Hematopoietic multipotent progenitor cell treated with erythropoietin and hydrocortisone succinate and interleukin-3 and kit ligand, for 15 days (in vitro differentiated cells): Measurements from ENCODE around the gene FOXS1.
"Not testable (repeated sequence)": the region's sequence is repeated elsewhere in the genome, so short reads cannot be mapped to it uniquely, and the experiment has no call there.

ENCODE experiments used
- DNase-seq: peaks from one replicate; pipeline ENCODE4 v3.0.0-alpha.2; 2015; ENCODE audit warnings: low spot score

FOXS1 gene

DNA sequence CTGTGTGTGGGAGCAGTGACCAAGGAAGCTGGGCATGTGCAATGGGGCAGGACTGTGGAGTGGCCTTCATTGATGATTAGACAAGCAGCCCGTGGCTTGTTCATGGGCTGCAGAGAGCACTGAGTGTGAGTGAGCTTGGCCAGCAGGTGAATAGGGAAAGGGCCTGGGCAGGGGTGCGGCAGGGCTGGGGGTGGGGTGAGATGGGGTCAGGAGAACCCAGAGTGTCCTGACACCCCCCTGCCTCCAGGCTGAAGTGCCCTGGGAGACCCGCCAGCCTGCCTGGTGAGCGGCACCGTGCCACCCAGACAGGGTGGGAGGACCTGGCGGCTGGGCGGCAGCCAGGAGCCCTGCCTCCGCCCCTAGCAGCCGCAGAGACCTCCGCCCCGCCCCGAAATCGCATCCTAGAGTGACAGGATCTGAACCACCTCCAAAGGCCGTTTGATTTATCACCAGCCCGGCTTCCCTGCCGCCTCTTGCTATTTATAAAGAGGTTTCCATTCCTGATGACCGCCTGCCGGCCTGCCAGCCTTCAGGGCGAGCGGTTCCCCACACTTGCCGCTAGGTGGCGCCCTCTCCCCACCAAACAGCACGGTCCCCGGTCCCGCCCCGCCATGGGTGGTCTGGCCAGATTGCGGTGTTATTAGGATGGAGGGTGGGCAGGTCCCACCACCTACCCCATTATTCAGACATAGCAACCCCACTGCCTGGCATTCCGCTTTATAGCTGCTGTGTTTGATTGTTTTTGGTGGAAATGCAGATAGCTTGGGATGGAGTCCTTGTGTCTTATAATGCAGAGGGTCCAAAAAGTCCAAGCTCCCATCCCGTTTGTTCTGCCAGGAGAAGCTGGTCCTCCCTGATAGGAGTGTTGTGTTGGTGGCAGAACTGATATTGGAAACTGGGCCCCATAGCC, 22.7 kb downstream of the FOXS1 start:
- DNase-seq = peak; percentile 76

DNA sequence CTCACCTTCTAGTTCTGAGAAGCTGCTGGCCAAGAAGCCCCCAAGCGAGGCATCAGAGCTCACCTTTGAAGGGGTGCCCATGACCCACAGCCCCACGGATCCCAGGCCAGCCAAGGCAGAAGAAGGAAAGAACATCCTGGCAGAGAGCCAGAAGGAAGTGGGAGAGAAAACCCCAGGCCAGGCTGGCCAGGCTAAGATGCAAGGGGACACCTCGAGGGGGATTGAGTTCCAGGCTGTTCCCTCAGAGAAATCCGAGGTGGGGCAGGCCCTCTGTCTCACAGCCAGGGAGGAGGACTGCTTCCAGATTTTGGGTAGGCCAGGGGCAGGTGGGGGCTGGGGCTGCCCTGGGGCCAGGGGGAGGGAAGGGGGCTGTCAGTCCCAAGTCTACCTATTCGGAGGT, 24.0 kb downstream of the FOXS1 start:
- DNase-seq = no peak

DNA sequence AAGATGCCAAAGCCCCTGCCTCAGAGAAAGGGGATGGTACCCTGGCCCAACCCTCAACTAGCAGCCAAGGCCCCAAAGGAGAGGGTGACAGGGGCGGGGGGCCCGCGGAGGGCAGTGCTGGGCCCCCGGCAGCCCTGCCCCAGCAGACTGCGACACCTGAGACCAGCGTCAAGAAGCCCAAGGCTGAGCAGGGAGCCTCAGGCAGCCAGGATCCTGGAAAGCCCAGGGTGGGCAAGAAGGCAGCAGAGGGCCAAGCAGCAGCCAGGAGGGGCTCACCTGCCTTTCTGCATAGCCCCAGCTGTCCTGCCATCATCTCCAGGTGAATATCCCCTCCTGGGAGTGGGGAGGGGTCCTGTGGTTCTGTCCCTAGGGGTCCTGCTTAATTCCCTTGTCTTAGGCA, 25.2 kb downstream of the FOXS1 start:
- no peak for DNase-seq

DNA sequence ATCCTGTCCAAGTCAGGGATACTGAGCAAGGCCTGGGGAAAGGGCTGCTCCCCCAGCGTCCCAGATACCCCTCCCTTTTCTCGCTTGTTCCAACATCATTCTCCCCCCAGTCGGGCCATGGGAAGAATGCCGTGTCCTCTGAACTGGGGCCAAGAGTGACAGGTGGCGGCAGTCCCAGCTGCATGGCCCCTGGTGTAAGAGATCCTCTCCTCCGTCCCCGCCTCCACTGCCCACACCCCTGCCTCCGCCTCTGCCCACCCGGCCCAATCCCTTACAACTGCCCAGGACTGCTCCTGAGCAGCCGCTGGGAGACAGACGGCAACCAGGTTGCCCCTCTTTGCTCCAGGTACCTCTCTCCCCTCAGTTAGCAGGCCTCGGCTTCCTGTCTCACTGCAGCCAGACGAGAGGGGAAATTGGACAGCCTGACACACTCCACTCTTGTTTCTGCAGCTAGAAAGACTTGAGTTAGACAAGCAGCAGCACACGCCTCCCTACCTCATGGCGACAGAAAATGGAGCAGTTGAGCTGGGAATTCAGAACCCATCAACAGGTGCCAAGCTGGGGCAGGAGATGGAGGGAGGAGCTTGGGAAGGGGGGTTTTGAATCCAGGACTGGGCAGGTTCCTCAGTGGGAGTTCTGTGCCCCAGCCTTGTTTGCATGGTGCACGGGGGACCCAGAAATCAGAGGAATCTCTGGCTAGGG, 26.2 kb downstream of the FOXS1 start, which contains the start of gene MYLK2:
MYLK2 (plus strand) TSS at position 274 of the 702 bp plus-strand sequence; CDS start at position 499, 225 bp downstream.
- no peak for DNase-seq

DNA sequence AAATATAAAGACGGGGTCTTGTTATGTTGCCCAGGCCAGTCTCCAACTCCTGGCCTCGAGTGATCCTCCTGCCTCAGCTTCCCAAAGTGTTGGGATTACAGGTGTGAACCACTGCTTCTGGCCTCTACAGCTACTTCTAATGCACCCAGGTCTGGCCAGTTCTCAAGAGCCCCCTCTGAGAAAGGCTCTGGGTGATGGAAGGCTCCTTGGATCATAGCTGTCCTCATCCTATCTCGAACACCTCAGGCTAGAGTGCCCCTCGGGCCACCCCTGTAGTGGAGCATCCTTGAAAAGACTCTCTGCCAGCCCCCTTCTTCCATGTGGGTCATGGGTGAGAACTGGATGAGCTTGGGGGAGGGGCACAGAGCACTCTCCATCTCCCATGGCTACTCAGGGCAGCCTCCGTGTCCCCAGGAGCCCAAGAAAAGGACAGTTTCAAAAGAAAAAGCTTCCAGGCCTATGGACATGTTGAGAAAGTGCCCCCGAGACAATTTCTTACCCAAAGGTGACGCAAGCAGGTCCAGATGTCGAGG, 27.0 kb downstream of the FOXS1 start:
- no peak for DNase-seq

DNA sequence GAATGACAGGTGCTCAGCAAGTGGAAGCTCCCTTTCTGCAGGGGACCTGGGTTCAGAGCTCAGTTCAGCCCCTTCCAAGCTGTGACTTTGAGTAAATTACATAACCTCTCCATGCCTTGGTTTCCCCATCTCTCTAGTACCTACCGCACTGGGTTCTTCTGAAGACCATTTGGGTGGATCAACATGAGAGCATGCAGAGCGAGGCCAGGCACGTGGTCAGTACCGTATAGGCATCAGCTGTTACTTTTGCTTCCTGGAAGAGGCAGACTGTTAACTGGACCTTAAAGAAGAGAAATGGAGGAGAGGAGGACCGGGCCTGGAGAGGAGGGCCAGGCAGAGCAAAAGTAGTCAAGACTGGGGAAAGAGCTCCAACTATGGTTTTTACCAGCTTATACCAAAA, 27.9 kb downstream of the FOXS1 start:
- no peak for DNase-seq

DNA sequence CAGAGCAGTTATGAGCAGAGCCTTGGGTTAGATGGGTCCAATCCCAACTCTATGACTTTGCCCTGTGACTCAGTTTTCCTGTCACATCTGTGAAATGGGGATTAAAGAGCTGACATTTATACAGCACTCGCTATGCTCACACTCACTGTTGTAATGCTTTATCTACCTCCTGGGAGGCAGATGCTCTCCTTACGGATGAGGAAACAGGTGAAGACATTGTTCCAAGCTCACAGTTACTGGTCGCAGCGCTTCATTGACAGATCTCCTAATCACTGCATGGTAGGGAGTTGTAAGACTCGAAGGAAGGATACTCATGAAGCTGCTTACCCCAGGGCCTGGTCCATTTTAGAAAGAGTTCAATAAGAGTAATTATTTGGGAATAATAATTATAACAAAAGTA, 29.2 kb downstream of the FOXS1 start:
- DNase-seq = no peak

DNA sequence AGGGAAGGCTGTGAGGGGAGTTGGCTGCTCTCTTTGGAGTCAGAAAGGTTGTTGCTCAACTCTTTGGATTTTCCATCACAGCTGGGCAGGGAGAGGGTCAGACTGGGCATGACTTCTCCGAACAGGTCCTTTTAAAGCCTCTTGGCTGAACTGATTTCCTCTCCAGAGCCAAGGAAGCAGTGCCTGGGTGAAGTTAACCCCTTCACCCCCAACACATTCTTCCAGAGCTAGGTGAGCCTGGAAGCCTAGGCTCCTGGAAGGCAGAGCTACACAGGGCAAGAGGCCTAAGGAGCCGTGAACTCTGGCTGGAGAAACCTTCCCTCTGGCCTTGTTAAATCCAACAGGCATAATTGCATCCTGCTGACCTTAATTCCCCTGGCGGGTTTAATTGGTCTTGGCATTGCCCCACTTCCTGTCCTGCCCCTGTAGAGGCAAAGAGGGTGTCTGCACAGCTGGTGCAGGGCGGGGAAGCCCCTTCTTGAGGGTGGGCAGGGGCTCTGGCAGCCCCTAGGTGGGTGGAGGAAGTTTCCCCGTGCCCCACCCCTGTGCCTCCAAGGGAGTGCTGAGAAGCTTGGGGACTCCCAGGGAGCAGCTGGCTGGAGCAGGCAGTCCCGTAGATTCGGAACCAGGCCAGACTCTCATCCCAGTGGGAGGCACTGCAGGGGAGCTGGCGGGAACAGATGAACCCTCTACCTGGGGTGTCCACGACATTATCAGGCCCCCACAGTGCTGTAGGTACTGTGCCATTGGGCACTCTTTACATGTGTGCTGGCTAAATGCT, 29.8 kb downstream of the FOXS1 start:
- no peak for DNase-seq

DNA sequence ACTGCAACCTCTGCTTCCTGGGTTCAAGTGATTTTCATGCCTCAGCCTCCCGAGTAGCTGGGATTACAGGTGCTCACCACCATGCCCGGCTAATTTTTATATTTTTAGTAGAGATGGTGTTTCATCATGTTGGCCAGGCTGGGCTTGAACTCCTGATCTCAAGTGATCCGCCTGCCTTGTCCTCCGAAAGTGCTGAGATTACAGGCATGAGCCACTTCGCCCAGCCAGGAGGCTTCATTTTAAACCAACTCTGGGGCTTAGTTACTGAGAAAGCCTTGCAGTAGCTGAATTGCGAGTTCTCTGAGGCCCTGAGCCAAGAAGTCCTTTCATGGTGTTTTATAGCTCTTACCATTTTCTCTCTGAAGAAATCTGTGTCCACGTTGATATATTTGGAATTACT, 31.3 kb downstream of the FOXS1 start:
- not testable (repeated sequence) for DNase-seq

DNA sequence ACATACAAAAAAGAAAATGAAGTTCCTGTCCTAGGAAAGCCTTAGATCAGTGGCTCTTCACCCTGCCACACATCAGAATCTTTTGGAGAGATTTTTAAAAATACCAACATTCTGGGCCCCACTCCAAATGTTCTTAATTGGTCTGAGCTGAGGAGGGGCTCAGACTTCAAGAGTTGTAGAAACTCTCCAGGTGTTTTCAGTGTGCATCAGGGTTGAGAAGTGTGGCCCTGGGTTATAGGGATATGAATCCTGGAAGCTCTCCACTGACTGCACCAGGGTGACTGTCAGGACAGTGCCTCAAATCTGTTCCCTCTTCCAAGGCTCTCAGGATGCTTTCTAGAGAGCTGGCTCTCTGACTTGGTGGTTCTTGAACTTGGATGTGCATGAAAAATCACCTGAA, 31.8 kb downstream of the FOXS1 start:
- no peak for DNase-seq

DNA sequence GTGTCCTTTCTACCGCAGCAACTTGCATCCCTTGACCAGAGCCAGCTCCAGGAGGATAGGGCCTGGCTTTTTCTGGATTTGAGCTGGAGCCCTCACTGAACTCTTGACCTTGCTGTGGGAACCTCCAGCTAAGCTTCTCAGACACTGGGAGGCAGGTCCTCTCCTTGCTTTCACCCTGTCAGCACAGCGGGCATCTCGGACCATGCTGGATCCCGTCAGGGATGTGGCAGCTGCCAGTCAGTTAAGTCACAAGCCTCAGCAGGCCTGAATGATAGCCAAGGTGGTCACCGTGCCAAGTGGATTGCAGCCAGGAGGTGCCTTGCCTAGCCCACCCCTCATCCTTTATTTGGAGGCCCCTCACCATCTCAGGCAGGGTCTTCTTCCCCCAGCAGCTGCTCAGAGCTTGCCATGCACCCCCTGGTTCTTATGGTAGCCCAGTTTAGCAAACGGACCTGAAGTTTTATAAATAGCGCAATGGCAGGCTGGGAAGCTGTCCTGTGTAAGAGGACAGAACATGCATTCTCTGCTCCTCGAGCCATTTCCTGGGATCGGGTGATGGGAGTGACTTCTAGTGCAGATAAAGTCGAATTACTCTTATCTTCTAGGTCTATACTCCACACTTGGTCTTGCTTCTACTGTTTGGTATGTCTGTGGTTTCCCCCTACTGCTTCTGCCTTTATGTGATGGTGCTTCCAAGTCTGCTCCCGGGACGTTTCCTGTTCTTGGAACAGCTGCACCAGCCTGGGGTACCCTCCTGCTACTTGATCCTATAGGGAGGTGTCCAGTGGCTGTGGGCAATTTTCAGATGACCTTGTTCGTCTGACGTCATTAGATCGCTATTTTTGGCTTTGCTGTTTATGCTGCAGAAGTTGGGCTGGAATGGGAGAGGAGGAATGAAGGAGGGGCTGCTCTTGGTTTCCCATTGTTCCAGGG, 33.3 kb downstream of the FOXS1 start:
- DNase-seq = no peak

DNA sequence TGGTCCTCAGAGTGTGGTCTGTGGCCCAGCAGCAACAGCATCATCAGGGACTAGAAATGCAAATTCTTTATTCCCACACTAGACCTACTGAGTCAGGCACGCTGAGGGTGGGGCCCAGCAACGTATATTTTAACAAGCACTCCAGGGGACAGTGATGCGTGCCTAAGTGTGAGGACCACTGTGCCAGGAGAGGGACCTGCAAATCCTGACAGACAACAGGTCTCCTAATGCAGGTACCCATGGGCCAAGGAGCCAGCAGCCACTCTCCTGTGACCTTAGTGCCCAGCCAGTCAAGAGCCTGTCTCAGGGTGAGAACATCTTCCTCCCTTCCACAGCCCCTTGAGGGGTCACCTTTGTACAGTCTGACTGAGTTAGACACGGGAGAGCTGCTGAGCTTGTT, 34.2 kb downstream of the FOXS1 start:
- DNase-seq = no peak

DNA sequence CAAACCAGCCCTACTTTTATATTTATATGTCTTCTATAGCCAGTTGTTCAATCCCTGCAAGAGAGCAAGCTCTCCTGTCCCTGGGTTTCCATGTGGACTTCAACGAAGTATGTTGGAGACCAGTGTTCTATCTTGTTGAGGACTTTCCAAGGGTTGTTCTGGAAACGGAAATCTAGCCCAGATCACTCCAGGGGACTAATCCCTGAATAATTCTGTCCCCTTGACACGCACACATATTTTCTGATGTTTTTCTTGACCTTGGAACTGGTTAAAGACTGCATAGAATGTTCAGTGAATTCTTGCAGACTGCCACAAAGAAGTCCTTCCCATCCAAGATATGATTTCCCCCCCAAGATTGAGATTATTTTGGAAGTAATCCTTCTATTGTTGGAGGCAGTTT, 35.7 kb downstream of the FOXS1 start:
- DNase-seq = no peak

DNA sequence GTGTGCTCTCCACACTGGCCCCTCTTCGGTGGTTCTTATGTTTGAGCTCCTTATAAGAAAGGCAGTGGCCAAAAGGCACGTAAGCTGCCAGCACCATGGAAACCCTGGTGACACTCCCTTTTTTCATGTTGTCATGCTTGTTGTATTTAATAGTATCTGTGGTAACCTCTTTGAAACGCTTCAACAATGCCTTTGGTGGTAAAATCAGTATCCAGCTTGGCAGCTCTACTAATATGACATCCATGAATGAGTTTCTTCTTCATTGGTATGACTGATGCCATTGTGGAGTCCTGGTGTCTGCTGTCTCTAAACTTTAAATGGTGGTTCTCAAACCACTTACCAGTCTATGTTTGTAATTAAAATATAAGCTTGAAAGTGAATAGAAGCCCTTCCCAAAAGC, 36.9 kb downstream of the FOXS1 start:
- DNase-seq = no peak

DNA sequence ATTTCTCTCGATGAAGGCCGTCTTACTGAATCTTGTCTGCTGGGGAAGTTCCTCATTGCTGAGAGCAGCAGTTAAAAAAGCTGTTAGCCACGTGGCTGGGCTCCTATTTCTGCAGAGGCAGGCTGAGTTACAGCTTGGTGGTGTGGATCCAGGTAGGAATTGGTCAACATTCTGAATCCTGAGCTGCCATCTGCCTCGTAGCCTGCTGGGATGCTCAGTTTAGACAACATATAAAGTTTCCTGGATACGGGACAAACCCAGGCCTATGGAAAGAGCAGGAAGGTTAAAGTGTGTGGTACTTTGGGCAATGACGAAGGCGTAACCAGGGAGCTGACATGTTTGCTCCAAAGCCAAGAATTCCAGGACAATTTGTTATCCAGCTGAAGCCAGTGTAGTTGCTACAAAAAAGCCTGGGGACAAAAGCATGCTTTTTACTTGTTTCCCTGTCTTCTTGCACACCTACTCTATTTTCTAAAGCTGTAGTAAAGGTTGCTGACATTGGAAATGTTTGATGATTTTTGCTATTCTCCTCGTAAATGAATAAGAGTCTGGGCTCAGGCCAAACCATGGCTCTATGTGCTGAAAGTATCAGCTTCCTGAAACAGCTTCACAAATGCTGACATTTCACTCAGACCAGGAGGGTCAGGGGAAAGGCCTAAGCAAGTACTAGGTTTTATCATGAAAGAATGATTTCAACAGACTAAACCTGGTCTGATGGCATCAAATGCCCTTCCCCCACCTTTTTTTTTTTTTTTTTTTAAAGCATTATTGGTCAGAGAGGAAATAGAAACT, 38.6 kb downstream of the FOXS1 start:
- DNase-seq = no peak

DNA sequence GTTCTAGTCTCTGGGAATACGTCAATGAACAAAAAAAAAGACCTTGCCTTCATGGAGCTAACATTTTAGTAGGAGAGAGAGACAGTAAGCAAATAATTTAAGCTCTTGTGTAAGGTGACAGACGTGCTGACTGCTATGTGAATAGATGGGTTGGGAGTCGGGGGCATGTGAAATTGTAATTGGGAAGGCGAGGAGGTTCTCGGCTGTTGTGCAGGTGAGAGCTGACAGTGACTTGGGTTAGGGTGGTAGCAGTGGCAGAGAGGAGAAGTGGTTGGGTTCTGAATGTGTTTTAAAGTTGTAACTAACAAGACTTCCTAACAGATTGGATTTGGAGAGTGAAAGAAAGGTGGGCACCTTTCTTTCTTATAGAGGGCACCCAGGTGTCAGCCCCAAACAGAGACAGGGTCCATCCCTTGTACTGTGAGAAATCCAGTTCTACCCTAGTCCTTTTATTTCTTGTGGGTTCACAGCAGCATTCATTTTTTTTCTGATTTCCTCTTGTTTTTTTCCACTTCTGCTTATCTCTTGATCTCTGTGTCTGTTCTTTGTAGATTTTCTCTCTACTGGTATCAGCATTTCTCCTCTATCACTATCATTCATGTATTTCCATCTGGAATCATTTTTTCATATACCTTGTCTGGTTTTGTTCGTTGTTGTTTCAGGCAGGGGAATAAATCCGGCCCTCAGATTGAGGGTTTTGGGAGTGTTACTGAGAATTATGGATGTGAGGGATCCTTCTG, 41.7 kb downstream of the FOXS1 start:
- DNase-seq = no peak

DNA sequence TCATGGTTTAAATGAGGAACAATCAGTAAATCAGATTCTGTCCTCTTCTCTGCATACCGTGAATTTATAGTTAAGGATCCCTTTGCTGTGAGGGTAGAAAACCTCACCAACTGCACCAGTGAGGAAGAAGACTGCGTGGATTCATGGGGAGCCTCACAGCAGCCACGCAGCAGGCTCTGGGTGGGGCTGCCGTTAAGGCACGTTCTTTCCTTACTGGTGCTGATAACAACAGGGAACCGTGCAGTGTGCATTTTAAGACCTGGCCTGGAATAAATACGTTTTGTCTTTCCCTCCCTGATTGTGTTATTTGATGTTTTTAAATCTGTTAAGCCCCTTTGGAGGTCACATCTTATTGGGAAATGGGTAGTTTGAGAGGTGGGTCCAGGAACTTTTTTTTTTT, 43.9 kb downstream of the FOXS1 start:
- DNase-seq = peak; percentile 15

DNA sequence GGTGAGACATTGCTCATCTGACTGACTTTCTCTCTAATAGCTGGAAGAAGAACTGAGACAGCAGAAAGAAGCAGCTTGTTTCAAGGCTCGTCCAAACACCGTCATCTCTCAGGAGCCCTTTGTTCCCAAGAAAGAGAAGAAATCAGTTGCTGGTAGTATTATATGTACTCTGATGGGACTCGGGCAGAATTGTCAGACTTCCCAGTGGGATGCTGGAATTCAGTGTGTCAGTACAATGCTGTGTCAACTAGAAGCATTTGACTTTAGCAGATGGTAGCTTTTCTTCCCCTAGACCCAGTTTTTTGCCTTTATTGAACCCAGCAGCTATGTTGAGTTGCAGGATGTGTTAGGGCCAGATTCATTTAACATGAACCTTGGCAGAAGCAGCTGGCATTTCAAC, 48.0 kb downstream of the FOXS1 start:
- no peak for DNase-seq
